OCI-LY3 (cell line): Measurements from ENCODE around the gene APBA1.

Experiments used
- H2AFZ ChIP-seq: fragments of 200-600, 300-600 bp; shearing (Covaris generic); 2 replicates; pipeline ENCODE4 v1.6.0; 2014; ENCODE audit warnings: antibody characterized with exemption, low read depth, low read length
- H3K27ac ChIP-seq: fragments of 200-600, 300-600 bp; sonication (generic); 2 replicates; pipeline ENCODE4 v1.5.1; 2014; ENCODE audit warnings: mild to moderate bottlenecking, low read length, moderate library complexity, mixed read lengths
- H3K27me3 ChIP-seq: fragments of 200-600, 300-600 bp; sonication (generic); 2 replicates; pipeline ENCODE4 v1.6.1; 2014; ENCODE audit warnings: low read depth, low read length, mixed read lengths
- H3K36me3 ChIP-seq: fragments of 200-600, 300-600 bp; sonication (generic); replicated peaks from 2 replicates; pipeline ENCODE3; 2014; ENCODE audit warnings: low read depth, low read length, mixed read lengths
- H3K4me1 ChIP-seq: fragments of 300-600, 200-600 bp; sonication (generic); 2 replicates; pipeline ENCODE4 v1.6.1; 2014; ENCODE audit warnings: low read length, mixed read lengths
- H3K4me2 ChIP-seq: fragments of 200-600, 300-600 bp; sonication (generic); 2 replicates; pipeline ENCODE4 v1.6.1; 2014; ENCODE audit warnings: low read length, mixed read lengths
- H3K4me3 ChIP-seq: fragments of 300-600, 200-600 bp; sonication (generic); 2 replicates; pipeline ENCODE4 v1.5.1; 2014; ENCODE audit warnings: antibody characterized with exemption, mild to moderate bottlenecking, low read length, moderate library complexity
- H3K79me2 ChIP-seq: fragments of 300-600, 200-600 bp; shearing (Covaris generic); 2 replicates; pipeline ENCODE4 v1.6.1; 2014; ENCODE audit warnings: mild to moderate bottlenecking, low read length, mixed read lengths
- H3K9ac ChIP-seq: fragments of 300-600, 200-600 bp; shearing (Covaris generic); 2 replicates; pipeline ENCODE4 v1.6.0; 2014; ENCODE audit warnings: mild to moderate bottlenecking, low read length, moderate library complexity
- H3K9me3 ChIP-seq: fragments of 200-600, 300-600 bp; shearing (Covaris generic); 2 replicates; pipeline ENCODE4 v1.6.1; 2014; ENCODE audit warnings: low read length, mixed read lengths; ENCODE audit not compliant: insufficient read depth
- H4K20me1 ChIP-seq: fragments of 200-600, 300-600 bp; sonication (generic); 2 replicates; pipeline ENCODE4 v1.6.1; 2016; ENCODE audit warnings: low read length, mixed read lengths; ENCODE audit not compliant: insufficient read depth
- EZH2phosphoT487 ChIP-seq: fragments of 200-600 bp; shearing (Covaris generic); IDR thresholded peaks from 2 replicates; pipeline ENCODE4 v1.6.1; 2018; ENCODE audit warnings: antibody characterized with exemption, mixed run types, low read depth
- TF ChIP-seq, protein P1 (sequence below): fragments of 200-600, 300-600 bp; sonication (generic); IDR thresholded peaks from 2 replicates; pipeline ENCODE4 v1.5.1; 2014; ENCODE audit warnings: antibody characterized with exemption, low read length, low read depth

The APBA1 gene

DNA sequence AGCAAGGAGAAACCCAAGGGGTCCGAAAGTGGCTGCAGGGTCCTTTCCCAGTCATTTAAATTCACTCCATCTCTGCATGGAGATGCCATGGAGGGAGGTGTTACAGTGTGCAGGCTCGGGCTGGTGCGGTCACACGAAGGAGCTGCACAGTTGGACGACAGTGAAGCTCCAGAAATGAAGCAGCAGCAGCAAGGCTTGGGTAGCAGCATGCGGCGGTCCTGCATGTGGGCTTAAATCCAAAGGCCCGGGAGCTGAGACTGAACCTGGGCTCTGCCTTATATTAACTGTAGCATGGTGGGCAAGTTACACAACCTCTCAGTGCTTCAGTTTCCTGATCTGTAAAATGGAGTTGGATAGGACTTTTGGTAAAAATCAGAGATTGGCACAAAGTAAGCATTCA, 51.4 kb downstream of the APBA1 start:
- no peak overlapping the region for H3K9ac ChIP-seq
- no peaks in the 10 kb centered on the region for H3K4me1 ChIP-seq
- H3K9me3 ChIP-seq: no peaks in the 10 kb centered on the region
- peaks cover 13% of the 10 kb centered on the region for H3K27me3 ChIP-seq
- no peaks in the 10 kb centered on the region for H4K20me1 ChIP-seq
- no peak overlapping the region for H3K4me2 ChIP-seq
- no peak for TF ChIP-seq EZH2phosphoT487
- TF ChIP-seq, protein P1, sequence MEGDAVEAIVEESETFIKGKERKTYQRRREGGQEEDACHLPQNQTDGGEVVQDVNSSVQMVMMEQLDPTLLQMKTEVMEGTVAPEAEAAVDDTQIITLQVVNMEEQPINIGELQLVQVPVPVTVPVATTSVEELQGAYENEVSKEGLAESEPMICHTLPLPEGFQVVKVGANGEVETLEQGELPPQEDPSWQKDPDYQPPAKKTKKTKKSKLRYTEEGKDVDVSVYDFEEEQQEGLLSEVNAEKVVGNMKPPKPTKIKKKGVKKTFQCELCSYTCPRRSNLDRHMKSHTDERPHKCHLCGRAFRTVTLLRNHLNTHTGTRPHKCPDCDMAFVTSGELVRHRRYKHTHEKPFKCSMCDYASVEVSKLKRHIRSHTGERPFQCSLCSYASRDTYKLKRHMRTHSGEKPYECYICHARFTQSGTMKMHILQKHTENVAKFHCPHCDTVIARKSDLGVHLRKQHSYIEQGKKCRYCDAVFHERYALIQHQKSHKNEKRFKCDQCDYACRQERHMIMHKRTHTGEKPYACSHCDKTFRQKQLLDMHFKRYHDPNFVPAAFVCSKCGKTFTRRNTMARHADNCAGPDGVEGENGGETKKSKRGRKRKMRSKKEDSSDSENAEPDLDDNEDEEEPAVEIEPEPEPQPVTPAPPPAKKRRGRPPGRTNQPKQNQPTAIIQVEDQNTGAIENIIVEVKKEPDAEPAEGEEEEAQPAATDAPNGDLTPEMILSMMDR: no peak
- H3K4me3 ChIP-seq: no peak overlapping the region
- H2AFZ ChIP-seq: no peak overlapping the region
- H3K36me3 ChIP-seq: no peaks in the 10 kb centered on the region
- H3K27ac ChIP-seq: no peak overlapping the region
- H3K79me2 ChIP-seq: no peaks in the 10 kb centered on the region

DNA sequence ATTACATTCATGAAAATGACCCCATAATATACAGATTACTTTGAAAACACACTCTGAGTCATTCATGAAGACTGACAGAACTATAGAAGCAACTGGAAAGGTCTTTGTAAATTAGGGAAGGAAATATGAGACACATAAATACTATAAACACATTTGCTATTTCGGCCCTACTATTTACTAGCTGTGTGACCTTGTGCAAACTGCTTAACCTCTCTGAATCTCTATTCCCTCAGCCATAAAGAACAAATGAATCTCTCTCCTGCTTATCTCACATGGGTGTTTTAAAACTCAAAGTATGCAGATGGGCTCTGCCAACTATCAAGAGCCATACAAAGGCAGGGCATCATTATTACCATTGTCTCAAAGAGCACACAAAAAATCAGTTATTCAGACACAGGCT, 52.9 kb downstream of the APBA1 start:
- Histone ChIP-seq H3K36me3 (no peaks in the 10 kb centered on the region), H3K9ac (no peak overlapping the region), H3K27ac (no peak overlapping the region), H3K4me1 (no peaks in the 10 kb centered on the region), H3K9me3 (no peaks in the 10 kb centered on the region), H4K20me1 (no peaks in the 10 kb centered on the region), H3K27me3 (peaks cover 13% of the 10 kb centered on the region), H3K4me2 (no peak overlapping the region), H2AFZ (no peak overlapping the region), H3K79me2 (no peaks in the 10 kb centered on the region), H3K4me3 (no peak overlapping the region)
- TF ChIP-seq, protein P1: no peak
- no peak for TF ChIP-seq EZH2phosphoT487

DNA sequence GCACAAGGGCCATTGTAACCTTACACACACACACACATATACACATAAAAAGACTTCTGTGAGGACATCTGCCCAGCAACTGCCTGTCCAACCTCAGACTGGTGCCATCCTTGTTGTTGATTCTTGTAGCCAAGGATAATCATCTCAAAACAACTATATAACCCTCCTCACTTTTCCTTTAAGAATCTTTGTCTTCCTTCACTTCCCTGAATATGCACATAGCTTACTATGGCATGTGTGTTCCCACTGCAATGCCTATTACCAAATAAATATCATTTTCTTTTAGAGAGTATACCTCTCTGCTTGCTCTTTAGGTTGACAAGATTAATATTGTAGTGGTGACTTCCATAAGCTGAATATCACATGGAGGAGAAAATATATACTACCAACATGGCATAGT, 55.2 kb downstream of the APBA1 start:
- Histone ChIP-seq H3K4me3 (no peak overlapping the region), H3K27ac (no peak overlapping the region), H2AFZ (no peak overlapping the region), H3K27me3 (peaks cover 9% of the 10 kb centered on the region; the same call in 1 of the 2 replicates), H3K9ac (no peak overlapping the region), H3K4me1 (no peaks in the 10 kb centered on the region), H3K36me3 (no peaks in the 10 kb centered on the region), H3K9me3 (no peaks in the 10 kb centered on the region), H3K79me2 (no peaks in the 10 kb centered on the region), H3K4me2 (no peak overlapping the region), H4K20me1 (no peaks in the 10 kb centered on the region)
- TF ChIP-seq EZH2phosphoT487: no peak
- TF ChIP-seq, protein P1: no peak

DNA sequence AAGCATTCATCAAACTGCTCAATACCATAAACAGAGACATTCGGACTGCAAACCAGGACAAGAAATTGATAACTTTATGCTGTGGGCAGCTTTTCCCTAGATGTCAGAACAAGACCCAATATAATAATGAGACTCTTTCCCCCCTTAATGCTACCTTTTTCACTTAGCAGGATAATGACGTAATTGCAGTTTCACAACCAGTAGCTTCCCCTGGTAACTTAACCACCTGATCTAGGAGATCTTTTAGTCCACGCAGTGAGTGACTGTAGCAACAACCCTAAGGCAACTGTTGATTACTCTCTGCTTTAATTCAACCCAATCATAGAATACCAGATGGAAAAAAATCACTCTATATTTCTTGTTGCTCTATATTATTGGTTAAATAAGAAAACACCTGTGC, 56.3 kb downstream of the APBA1 start:
- no peaks in the 10 kb centered on the region for H3K79me2 ChIP-seq
- H3K9me3 ChIP-seq: no peaks in the 10 kb centered on the region
- H4K20me1 ChIP-seq: no peaks in the 10 kb centered on the region
- H3K9ac ChIP-seq: no peak overlapping the region
- no peak overlapping the region for H3K4me3 ChIP-seq
- H3K4me1 ChIP-seq: no peaks in the 10 kb centered on the region
- no peaks in the 10 kb centered on the region for H3K36me3 ChIP-seq
- H3K27me3 ChIP-seq: 0 out of 2 replicates have a peak, but pooled peaks cover 3% of the 10 kb centered on the region
- H2AFZ ChIP-seq: no peak overlapping the region
- no peak for TF ChIP-seq EZH2phosphoT487
- TF ChIP-seq, protein P1: no peak
- no peak overlapping the region for H3K4me2 ChIP-seq
- no peak overlapping the region for H3K27ac ChIP-seq
